HG02642 (cell line): Measurements from ENCODE around the gene TSHZ3.

ENCODE experiments used
- ATAC-seq: cut with Tn5 transposase; IDR thresholded peaks from one replicate; pipeline ENCODE4 v1.9.1; 2021; ENCODE audit warnings: mild to moderate bottlenecking; ENCODE audit not compliant: unreplicated experiment, poor library complexity

The TSHZ3 gene

GRCh38 chr19:31354799-31355664 lies 5.8 kb upstream of the TSHZ3 start:
- ATAC-seq = no peak

DNA sequence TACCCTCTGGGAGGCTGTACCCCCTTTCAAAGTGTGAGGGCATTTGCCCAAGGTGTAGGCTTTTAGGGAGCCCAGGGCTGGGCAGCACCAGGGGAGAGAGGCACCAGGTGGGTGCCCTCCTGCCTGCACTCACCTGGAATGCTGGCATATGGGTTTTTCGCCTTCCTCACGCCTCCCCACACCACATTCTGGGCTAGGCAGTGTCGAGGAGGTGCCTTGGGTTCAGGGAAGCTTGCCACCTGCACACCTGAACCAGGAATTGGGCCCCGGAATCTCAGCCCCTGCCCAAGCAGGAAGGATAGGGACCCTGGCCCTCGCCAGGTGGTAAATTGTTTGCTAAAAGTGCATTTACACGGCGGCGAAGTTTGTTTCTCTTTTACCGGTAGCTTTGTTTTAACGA lies 5.1 kb upstream of the TSHZ3 start:
- no peak for ATAC-seq

DNA sequence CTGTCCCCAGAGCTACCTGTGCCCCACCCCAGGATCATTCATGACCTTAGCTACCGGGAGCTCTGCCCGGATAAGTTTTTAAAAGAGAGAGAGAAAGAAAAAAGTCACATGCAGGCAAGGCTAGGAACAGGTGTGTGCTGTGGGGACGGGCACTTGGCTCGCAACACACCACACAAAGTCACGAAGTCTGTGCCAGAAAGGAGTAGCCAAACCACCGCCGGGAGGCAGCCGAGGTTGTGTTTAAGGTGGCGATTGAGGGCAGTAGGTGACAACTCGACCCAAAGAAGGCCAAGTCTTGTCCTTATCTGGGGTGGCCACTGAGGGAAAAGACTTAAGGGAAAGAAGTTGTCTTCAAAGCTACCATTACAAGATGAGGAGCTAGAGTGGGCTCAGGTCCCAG lies 4.6 kb upstream of the TSHZ3 start:
- ATAC-seq = no peak

GRCh38 chr19:31352782-31353651 lies 3.8 kb upstream of the TSHZ3 start:
- ATAC-seq = no peak

DNA sequence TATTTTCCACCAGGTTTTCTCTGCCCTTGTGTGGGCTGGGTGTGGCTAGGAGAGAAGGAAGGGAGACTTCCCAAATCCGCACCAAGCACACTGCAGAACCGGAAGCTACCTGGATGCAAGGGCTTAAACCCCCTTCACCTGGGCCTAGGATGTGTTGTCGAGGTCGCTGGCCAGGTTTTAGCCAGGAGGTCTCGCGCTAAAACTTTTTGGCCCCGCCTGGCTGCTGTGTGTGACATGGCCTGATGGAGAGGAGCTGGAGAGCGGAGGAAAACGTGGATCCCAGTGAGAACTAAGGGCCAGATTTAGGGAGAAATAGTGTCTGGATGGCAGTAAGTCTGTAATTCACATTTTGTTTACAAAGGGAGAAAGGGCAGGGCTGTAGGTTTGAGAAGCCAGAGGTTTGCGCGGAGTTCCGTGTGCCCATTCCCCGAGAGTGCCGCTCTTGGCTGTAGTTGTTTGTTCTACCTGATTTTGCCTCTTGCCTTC lies 3.1 kb upstream of the TSHZ3 start:
- ATAC-seq = no peak

- no peak for ATAC-seq
These were observed 2.6 kb upstream of the TSHZ3 start for GRCh38 chr19:31351855-31352195.

DNA sequence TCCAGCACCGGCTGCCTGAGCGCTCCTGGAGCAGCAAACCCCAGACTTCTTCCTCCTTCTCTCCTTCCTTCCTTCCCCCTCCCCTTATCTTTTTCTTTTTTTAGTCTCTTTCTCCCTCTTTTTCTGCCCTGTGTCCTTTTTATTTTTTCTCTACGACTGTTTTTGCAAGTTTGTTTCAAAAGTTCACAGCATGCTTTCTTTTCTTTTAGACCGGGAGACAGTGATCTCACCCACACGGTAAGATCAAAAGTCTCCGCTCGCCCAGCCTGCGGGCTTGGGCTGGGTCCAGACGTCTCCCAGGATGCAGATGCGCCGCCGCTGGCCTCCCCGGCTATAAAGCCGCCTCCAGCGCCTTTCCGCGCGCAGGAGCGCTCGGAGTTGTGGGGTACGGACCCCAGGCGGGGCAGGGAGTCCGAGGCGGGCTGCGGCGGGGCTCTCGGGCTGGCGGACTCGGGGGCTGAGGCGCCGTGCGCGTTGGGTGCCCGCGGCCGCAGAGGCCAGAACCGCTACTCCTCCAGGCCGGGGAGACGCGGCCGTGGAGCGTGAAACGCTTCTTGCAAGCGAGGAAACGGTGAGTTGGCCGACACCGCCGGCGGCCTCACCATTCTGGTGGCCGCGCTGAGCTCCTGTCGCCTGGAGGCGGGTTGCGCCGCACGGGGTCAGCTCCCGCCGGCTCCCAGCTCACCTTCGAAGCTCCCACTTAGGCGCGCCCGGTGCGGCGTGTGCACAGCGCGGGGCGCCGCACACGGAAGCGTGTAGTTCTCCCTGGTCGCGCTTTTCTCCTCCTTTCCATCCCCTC lies 2.0 kb upstream of the TSHZ3 start:
- no peak for ATAC-seq

DNA sequence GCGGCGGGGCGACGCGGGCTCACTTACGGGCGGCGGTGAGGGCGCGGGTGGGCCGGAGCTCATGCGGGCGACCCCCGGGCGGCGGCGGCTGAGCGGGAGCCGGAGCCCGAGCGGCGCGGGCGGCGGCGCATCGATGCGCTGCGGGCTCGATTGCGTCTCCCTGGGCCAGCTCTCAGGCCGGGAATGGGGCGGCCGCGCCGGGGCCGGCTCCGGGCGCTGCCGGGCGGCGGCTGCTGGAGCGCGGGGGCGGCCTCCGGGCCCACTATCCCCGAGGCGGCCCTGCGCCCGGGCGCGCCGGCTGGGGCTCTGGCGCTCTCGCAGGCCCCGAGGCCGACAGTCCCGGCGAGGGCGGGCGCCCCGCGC lies 1.4 kb upstream of the TSHZ3 start:
- ATAC-seq = no peak

GRCh38 chr19:31350033-31350692 lies 927 bp upstream of the TSHZ3 start:
- ATAC-seq = no peak

DNA sequence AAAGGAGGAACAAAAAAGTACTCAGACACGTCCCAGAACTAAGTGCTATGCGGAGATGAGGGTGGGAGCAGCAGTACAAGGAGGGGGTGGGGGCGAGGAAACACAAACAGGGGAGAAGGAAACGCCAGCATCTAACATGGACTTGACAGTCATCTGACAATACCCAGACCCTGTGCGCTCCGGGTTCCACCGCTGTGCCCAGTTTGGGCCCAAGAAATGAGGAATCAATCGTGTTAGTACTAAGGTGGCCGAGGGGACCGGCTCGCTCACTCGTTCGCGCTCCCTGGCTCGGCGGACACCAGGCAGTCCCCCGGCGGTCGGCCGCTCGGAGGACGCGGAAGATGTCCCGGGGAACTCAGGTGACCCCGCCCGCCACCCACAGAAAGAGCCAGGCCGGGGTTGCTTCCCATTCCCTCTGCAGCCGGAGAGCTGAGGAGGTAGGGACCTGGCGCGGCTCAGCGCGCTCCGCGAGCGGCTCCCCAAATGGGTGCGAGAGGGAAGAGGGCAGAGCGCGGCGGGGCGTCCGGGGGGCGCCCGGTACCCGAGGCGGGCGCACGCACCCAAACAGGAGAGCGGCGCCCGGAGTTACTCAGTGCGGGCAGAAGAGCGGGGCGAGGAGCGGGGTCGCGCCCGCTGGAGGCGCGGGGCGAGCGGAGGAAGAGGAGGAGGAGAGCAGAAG lies 616 bp downstream of the TSHZ3 start:
- ATAC-seq = no peak

DNA sequence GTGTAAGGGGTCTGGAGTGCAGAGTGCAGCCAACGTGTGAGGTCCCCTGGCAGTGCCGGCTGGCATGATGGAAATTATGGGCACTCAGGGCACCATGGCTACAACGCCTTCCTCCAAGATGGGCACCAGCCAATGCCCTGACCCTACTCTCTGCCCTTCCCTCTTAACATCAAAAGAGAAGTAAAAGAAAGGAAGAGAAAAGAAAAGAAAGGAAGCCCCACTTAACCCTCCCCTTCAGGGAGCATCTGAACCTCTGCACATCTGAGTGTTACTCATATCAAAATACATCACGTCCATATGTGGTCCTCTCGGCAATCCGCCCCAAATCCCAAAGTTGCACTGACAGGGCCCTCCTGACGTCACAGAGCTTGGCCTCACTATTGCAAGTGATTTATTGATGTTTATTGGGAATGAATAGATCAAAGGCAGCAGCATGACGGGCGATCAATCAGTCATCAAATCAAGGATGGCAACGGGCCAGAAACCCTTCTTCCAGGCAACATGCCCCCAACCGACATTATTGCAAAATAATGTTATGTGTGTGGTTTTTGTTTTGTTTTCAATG lies 1.3 kb downstream of the TSHZ3 start:
- ATAC-seq = no peak

DNA sequence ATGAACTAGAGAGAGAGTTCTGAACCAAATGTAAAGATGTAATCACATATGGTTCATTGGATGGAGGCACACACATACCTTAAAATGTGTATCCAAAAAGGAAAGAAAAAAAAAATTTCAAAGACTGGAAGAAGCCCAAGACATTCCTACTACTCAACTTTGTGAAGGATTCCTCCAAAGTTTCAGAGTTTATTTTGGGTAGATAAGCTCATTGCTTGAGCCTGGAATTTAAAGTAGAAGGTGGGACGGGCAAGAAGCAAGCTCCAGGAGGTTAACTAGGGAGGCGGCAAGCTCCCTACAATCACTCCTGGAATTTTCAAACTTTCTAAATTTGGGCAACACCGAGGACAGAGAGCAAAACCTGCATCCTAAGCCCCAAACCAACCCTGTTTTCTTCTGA lies 1.9 kb downstream of the TSHZ3 start:
- no peak for ATAC-seq

- ATAC-seq = no peak
These were observed 2.8 kb downstream of the TSHZ3 start for GRCh38 chr19:31346184-31347059.

GRCh38 chr19:31344403-31344802 lies 4.8 kb downstream of the TSHZ3 start:
- no peak for ATAC-seq

GRCh38 chr19:31342926-31343325 lies 6.3 kb downstream of the TSHZ3 start:
- no peak for ATAC-seq

GRCh38 chr19:31340042-31341025 lies 8.9 kb downstream of the TSHZ3 start:
- ATAC-seq = no peak

GRCh38 chr19:31339411-31339810 lies 9.8 kb downstream of the TSHZ3 start:
- no peak for ATAC-seq
